Measurements from ENCODE around the gene MBOAT1.
A peak's percentile ranks its signal among the peaks of the same experiment; 100 is the strongest.
"Not testable (repeated sequence)": the region's sequence is repeated elsewhere in the genome, so short reads cannot be mapped to it uniquely, and the experiment has no call there.

The MBOAT1 gene

GRCh38 chr6:20170455-20171148 is 41.7 kb downstream of the MBOAT1 start:
- DNase-seq (ENCODE audit: low read depth) = no peak

- DNase-seq (ENCODE audit: low read depth) = no peak
Measured at GRCh38 chr6:20169786-20170185, 42.5 kb downstream of the MBOAT1 start.

- DNase-seq (ENCODE audit: low read depth) = peak; percentile 9
Measured at GRCh38 chr6:20169119-20169557, 43.1 kb downstream of the MBOAT1 start.

GRCh38 chr6:20168690-20169089 is 43.6 kb downstream of the MBOAT1 start:
- no peak for DNase-seq (ENCODE audit: low read depth)

GRCh38 chr6:20167601-20168000 is 44.7 kb downstream of the MBOAT1 start:
- DNase-seq (ENCODE audit: low read depth) = no peak

GRCh38 chr6:20166210-20166609 is 46.1 kb downstream of the MBOAT1 start:
- DNase-seq (ENCODE audit: low read depth) = no peak

- DNase-seq (ENCODE audit: low read depth) = no peak
Measured at GRCh38 chr6:20162515-20162914, 49.8 kb downstream of the MBOAT1 start.

GRCh38 chr6:20160541-20161283 is 51.6 kb downstream of the MBOAT1 start:
- no peak for DNase-seq (ENCODE audit: low read depth)

GRCh38 chr6:20159781-20160540 is 52.3 kb downstream of the MBOAT1 start:
- DNase-seq (ENCODE audit: low read depth) = no peak

GRCh38 chr6:20159098-20159497 is 53.2 kb downstream of the MBOAT1 start:
- no peak for DNase-seq (ENCODE audit: low read depth)

- no peak for DNase-seq (ENCODE audit: low read depth)
Measured at GRCh38 chr6:20158676-20159075, 53.6 kb downstream of the MBOAT1 start.

GRCh38 chr6:20156824-20157223 is 55.4 kb downstream of the MBOAT1 start:
- no peak for DNase-seq (ENCODE audit: low read depth)

- no peak for DNase-seq (ENCODE audit: low read depth)
Measured at GRCh38 chr6:20154753-20155152, 57.5 kb downstream of the MBOAT1 start.

GRCh38 chr6:20153194-20153593 is 59.1 kb downstream of the MBOAT1 start:
- DNase-seq (ENCODE audit: low read depth) = no peak

GRCh38 chr6:20148433-20148832 is 63.8 kb downstream of the MBOAT1 start:
- DNase-seq (ENCODE audit: low read depth) = no peak

- DNase-seq (ENCODE audit: low read depth) = no peak
Measured at GRCh38 chr6:20147469-20147868, 64.8 kb downstream of the MBOAT1 start.

GRCh38 chr6:20146831-20147230 is 65.4 kb downstream of the MBOAT1 start:
- not testable (repeated sequence) for DNase-seq (ENCODE audit: low read depth)

- DNase-seq (ENCODE audit: low read depth) = no peak
Measured at GRCh38 chr6:20146291-20146690, 66.0 kb downstream of the MBOAT1 start.

GRCh38 chr6:20142866-20143265 is 69.4 kb downstream of the MBOAT1 start:
- no peak for DNase-seq (ENCODE audit: low read depth)

- no peak for DNase-seq (ENCODE audit: low read depth)
Measured at GRCh38 chr6:20141931-20142330, 70.3 kb downstream of the MBOAT1 start.

- not testable (repeated sequence) for DNase-seq (ENCODE audit: low read depth)
Measured at GRCh38 chr6:20139127-20139963, 72.9 kb downstream of the MBOAT1 start.

- DNase-seq (ENCODE audit: low read depth) = no peak
Measured at GRCh38 chr6:20137837-20138236, 74.4 kb downstream of the MBOAT1 start.
